Measurements from ENCODE around the gene KRT71. TPM values are rescaled to one million over a fixed set of nuclear protein-coding genes. Genes with fewer than 3 reads are reported as not detected.

The KRT71 gene
- polyA plus RNA-seq, 1 donor from 2014 or later, result not detected

DNA sequence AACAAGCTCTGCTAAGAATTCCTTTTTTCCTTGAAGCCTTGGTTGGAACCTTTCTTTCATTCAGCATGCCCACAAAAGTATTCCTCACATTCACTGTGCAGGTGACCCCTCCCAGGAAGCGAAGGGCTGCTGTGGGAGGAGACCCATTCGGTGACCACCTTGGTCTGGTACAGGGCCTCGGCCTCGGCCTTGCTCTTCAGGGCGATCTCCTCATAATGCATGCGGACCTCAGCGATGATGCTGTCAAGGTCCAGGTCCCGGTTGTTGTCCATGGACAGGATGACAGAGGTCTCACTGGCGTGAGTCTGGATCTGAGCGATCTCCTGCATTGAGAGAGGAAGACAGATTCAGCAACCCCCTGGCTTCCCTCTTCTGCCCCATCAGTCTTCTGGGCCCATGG lies 17.6 kb upstream of the KRT71 start:
- H3K36me3 ChIP-seq (ENCODE audit: insufficient read depth, low read length), result no peaks in the 10 kb centered on the region
- H2AFZ ChIP-seq (ENCODE audit: low read depth, low read length), result no peak overlapping the region
- no peaks in the 10 kb centered on the region for H3F3A ChIP-seq (ENCODE audit: insufficient read depth, low read length, poor library complexity, severe bottlenecking)
- no peaks in the 10 kb centered on the region for H3K27me3 ChIP-seq (ENCODE audit: insufficient read depth, low read depth, low read length)
- H3K4me3 ChIP-seq (ENCODE audit: low read length), result no peak overlapping the region
- no peaks in the 10 kb centered on the region for H4K20me1 ChIP-seq (ENCODE audit: insufficient read depth)
- H3K27ac ChIP-seq (ENCODE audit: low read length), result no peak overlapping the region
- H3K4me2 ChIP-seq (ENCODE audit: low read length), result no peak overlapping the region
- H3K9ac ChIP-seq (ENCODE audit: low read length), result no peak overlapping the region
- no peaks in the 10 kb centered on the region for H3K79me2 ChIP-seq (replicated peaks; ENCODE audit: insufficient read depth, low read length)
- no peaks in the 10 kb centered on the region for H3K9me2 ChIP-seq (ENCODE audit: insufficient read depth, low read length)
- TF ChIP-seq EP300 (conservative IDR thresholded peaks at IDR 0.05; ENCODE audit: poor library complexity, severe bottlenecking) (no peak), REST (IDR thresholded peaks at IDR 0.05; ENCODE audit: borderline replicate concordance) (no peak), RAD21 (conservative IDR thresholded peaks at IDR 0.05) (no peak), SMC3 (conservative IDR thresholded peaks at IDR 0.05; ENCODE audit: poor library complexity) (no peak), EZH2 (IDR thresholded peaks at IDR 0.05; ENCODE audit: borderline replicate concordance, insufficient read depth, low read length, poor library complexity, severe bottlenecking) (no peak), MXI1 (conservative IDR thresholded peaks at IDR 0.05; ENCODE audit: poor library complexity, severe bottlenecking) (no peak), TAF1 (IDR thresholded peaks at IDR 0.05; ENCODE audit: low read depth) (no peak), POLR2AphosphoS5 (IDR thresholded peaks at IDR 0.05) (no peak)
- TF ChIP-seq, protein P1, sequence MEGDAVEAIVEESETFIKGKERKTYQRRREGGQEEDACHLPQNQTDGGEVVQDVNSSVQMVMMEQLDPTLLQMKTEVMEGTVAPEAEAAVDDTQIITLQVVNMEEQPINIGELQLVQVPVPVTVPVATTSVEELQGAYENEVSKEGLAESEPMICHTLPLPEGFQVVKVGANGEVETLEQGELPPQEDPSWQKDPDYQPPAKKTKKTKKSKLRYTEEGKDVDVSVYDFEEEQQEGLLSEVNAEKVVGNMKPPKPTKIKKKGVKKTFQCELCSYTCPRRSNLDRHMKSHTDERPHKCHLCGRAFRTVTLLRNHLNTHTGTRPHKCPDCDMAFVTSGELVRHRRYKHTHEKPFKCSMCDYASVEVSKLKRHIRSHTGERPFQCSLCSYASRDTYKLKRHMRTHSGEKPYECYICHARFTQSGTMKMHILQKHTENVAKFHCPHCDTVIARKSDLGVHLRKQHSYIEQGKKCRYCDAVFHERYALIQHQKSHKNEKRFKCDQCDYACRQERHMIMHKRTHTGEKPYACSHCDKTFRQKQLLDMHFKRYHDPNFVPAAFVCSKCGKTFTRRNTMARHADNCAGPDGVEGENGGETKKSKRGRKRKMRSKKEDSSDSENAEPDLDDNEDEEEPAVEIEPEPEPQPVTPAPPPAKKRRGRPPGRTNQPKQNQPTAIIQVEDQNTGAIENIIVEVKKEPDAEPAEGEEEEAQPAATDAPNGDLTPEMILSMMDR (IDR thresholded peaks at IDR 0.05; ENCODE audit: poor library complexity, severe bottlenecking), result no peak
- H3K9me3 ChIP-seq (ENCODE audit: low read length), result no peaks in the 10 kb centered on the region

- H3F3A ChIP-seq (ENCODE audit: insufficient read depth, low read length, poor library complexity, severe bottlenecking), result no peaks in the 10 kb centered on the region
- no peak overlapping the region for H3K4me3 ChIP-seq (ENCODE audit: low read length)
- no peaks in the 10 kb centered on the region for H3K36me3 ChIP-seq (ENCODE audit: insufficient read depth, low read length)
- H3K9ac ChIP-seq (ENCODE audit: low read length), result no peak overlapping the region
- no peak overlapping the region for H3K27ac ChIP-seq (ENCODE audit: low read length)
- H3K9me3 ChIP-seq (ENCODE audit: low read length), result no peaks in the 10 kb centered on the region
- no peak overlapping the region for H3K4me2 ChIP-seq (ENCODE audit: low read length)
- H2AFZ ChIP-seq (ENCODE audit: low read depth, low read length), result no peak overlapping the region
- H4K20me1 ChIP-seq (ENCODE audit: insufficient read depth), result no peaks in the 10 kb centered on the region
- TF ChIP-seq RAD21 (conservative IDR thresholded peaks at IDR 0.05) (no peak), SMC3 (conservative IDR thresholded peaks at IDR 0.05; ENCODE audit: poor library complexity) (no peak), REST (IDR thresholded peaks at IDR 0.05; ENCODE audit: borderline replicate concordance) (no peak), TAF1 (IDR thresholded peaks at IDR 0.05; ENCODE audit: low read depth) (no peak), POLR2AphosphoS5 (IDR thresholded peaks at IDR 0.05) (no peak), MXI1 (conservative IDR thresholded peaks at IDR 0.05; ENCODE audit: poor library complexity, severe bottlenecking) (no peak), EZH2 (IDR thresholded peaks at IDR 0.05; ENCODE audit: borderline replicate concordance, insufficient read depth, low read length, poor library complexity, severe bottlenecking) (no peak), EP300 (conservative IDR thresholded peaks at IDR 0.05; ENCODE audit: poor library complexity, severe bottlenecking) (no peak)
- TF ChIP-seq, protein P1 (IDR thresholded peaks at IDR 0.05; ENCODE audit: poor library complexity, severe bottlenecking), result no peak
- H3K9me2 ChIP-seq (ENCODE audit: insufficient read depth, low read length), result no peaks in the 10 kb centered on the region
- no peaks in the 10 kb centered on the region for H3K79me2 ChIP-seq (replicated peaks; ENCODE audit: insufficient read depth, low read length)
- H3K27me3 ChIP-seq (ENCODE audit: insufficient read depth, low read depth, low read length), result no peaks in the 10 kb centered on the region
These were observed 15.2 kb upstream of the KRT71 start for GRCh38 chr12:52568111-52568510.
